Suprapubic skin (tissue), 4 donors: ENCODE results near the gene CD207. TPM values are rescaled to one million over a fixed set of nuclear protein-coding genes. Genes with fewer than 3 reads are reported as not detected.

Experiments used
- DNase-seq, 2 donors: peaks; one replicate each; pipeline ENCODE4 v3.0.0-alpha.2; 2019; ENCODE audit warnings: low spot score in 2 of 2
- H3K27ac ChIP-seq: fragments of 200-600 bp; sonication (generic); one replicate; pipeline ENCODE4 v1.5.1; 2019
- H3K27me3 ChIP-seq: fragments of 200-600 bp; sonication (generic); one replicate; pipeline ENCODE4 v1.5.1; 2019
- H3K36me3 ChIP-seq: fragments of 200-600 bp; sonication (generic); one replicate; pipeline ENCODE4 v1.5.1; 2019
- H3K4me1 ChIP-seq: fragments of 200-600 bp; sonication (generic); one replicate; pipeline ENCODE4 v1.5.1; 2019
- H3K4me3 ChIP-seq: fragments of 200-600 bp; sonication (generic); one replicate; pipeline ENCODE4 v1.5.1; 2019; ENCODE audit warnings: mild to moderate bottlenecking
- H3K9me3 ChIP-seq: fragments of 200-600 bp; sonication (generic); one replicate; pipeline ENCODE4 v1.5.1; 2019
- CTCF ChIP-seq, 2 donors: fragments of 200-600 bp in 1 of 2; fragments of 450-650 bp in 1 of 2; sonication (generic) in 1 of 2; IDR thresholded peaks; one replicate each; pipeline ENCODE4 v1.5.1; 2016 to 2019; ENCODE audit warnings: antibody characterized with exemption in 2 of 2, mild to moderate bottlenecking in 1 of 2, moderate library complexity in 1 of 2
- EP300 ChIP-seq: sonication (generic); formaldehyde crosslinking; IDR thresholded peaks from one replicate; pipeline ENCODE4 v1.6.1; 2017; ENCODE audit warnings: antibody characterized with exemption
- POLR2A ChIP-seq, 2 donors: fragments of 450-650 bp; IDR thresholded peaks; one replicate each; pipeline ENCODE4 v1.6.1; 2017; ENCODE audit warnings: antibody characterized with exemption in 2 of 2, mild to moderate bottlenecking in 2 of 2, moderate library complexity in 2 of 2
- POLR2AphosphoS5 ChIP-seq, 3 donors: sonication (generic); formaldehyde crosslinking; IDR thresholded peaks; one replicate each; pipeline ENCODE4 v1.6.1; 2017; ENCODE audit warnings: antibody characterized with exemption in 3 of 3
- WGBS: methylation state at CpG from one replicate; pipeline ENCODE4 v1.1.5; 2018; 5-methylcytosine and 5-hydroxymethylcytosine counted together
- total RNA-seq, 4 donors: library from RNA; depleted of rRNA; stranded (reverse); fragments of >200 nt; gene quantifications; one replicate each; pipeline ENCODE4 v1.1.0, GENCODE V29; 2016

CD207 gene
- total RNA-seq, 4 donors from 2014 or later = 25.4 to 81.3 (median 50.5) TPM

- no peak for TF ChIP-seq EP300
- no peak for TF ChIP-seq POLR2A (IDR thresholded peaks at IDR 0.05)
- TF ChIP-seq POLR2AphosphoS5 (IDR thresholded peaks at IDR 0.05) = no peak
- no peak for TF ChIP-seq CTCF (IDR thresholded peaks at IDR 0.05)
- Histone ChIP-seq H3K27ac (no peak overlapping the region), H3K4me1 (no peaks in the 10 kb centered on the region), H3K27me3 (peaks cover 10% of the 10 kb centered on the region), H3K36me3 (no peaks in the 10 kb centered on the region), H3K4me3 (no peak overlapping the region), H3K9me3 (no peaks in the 10 kb centered on the region)
- 76% methylated on average over 2 of the region's 2 CpGs for WGBS
- no peak for DNase-seq
These were observed 1.5 kb downstream of the CD207 start for GRCh38 chr2:70834106-70834505.

GRCh38 chr2:70833246-70833645, 2.4 kb downstream of the CD207 start:
- no peaks in the 10 kb centered on the region for H3K4me1 ChIP-seq
- no peak overlapping the region for H3K4me3 ChIP-seq
- WGBS = 58% methylated on average over 1 of the region's 1 CpG
- no peak for DNase-seq
- H3K27me3 ChIP-seq = peaks cover 10% of the 10 kb centered on the region
- no peaks in the 10 kb centered on the region for H3K9me3 ChIP-seq
- H3K27ac ChIP-seq = no peak overlapping the region
- no peaks in the 10 kb centered on the region for H3K36me3 ChIP-seq
- TF ChIP-seq POLR2A (IDR thresholded peaks at IDR 0.05) (no peak), POLR2AphosphoS5 (IDR thresholded peaks at IDR 0.05) (no peak), CTCF (IDR thresholded peaks at IDR 0.05) (no peak), EP300 (no peak)

GRCh38 chr2:70832386-70832785, 3.2 kb downstream of the CD207 start:
- no peak for DNase-seq
- H3K9me3 ChIP-seq = no peaks in the 10 kb centered on the region
- H3K4me3 ChIP-seq = no peak overlapping the region
- TF ChIP-seq POLR2AphosphoS5 (IDR thresholded peaks at IDR 0.05) (no peak), POLR2A (IDR thresholded peaks at IDR 0.05) (no peak), CTCF (IDR thresholded peaks at IDR 0.05) (no peak), EP300 (no peak)
- 93% methylated on average over 2 of the region's 2 CpGs for WGBS
- no peak overlapping the region for H3K27ac ChIP-seq
- no peaks in the 10 kb centered on the region for H3K4me1 ChIP-seq
- peaks cover 10% of the 10 kb centered on the region for H3K27me3 ChIP-seq
- no peaks in the 10 kb centered on the region for H3K36me3 ChIP-seq

GRCh38 chr2:70831861-70832260, 3.8 kb downstream of the CD207 start:
- Histone ChIP-seq H3K36me3 (no peaks in the 10 kb centered on the region), H3K27me3 (peaks cover 10% of the 10 kb centered on the region), H3K9me3 (no peaks in the 10 kb centered on the region), H3K27ac (no peak overlapping the region), H3K4me3 (no peak overlapping the region), H3K4me1 (no peaks in the 10 kb centered on the region)
- TF ChIP-seq EP300 = no peak
- no peak for TF ChIP-seq POLR2AphosphoS5 (IDR thresholded peaks at IDR 0.05)
- TF ChIP-seq CTCF (IDR thresholded peaks at IDR 0.05) = no peak
- TF ChIP-seq POLR2A (IDR thresholded peaks at IDR 0.05) = no peak
- 76% methylated on average over 4 of the region's 6 CpGs for WGBS
- no peak for DNase-seq

GRCh38 chr2:70830366-70830765, 5.2 kb downstream of the CD207 start:
- no peaks in the 10 kb centered on the region for H3K36me3 ChIP-seq

More at GRCh38 chr2:70830366-70830765, 5.2 kb downstream of the CD207 start:
- Histone ChIP-seq H3K27me3 (peaks cover 10% of the 10 kb centered on the region), H3K27ac (no peak overlapping the region), H3K9me3 (no peaks in the 10 kb centered on the region), H3K4me3 (no peak overlapping the region), H3K4me1 (no peaks in the 10 kb centered on the region)
- no peak for TF ChIP-seq CTCF (IDR thresholded peaks at IDR 0.05)
- no peak for TF ChIP-seq EP300
- no peak for TF ChIP-seq POLR2AphosphoS5 (IDR thresholded peaks at IDR 0.05)
- no peak for TF ChIP-seq POLR2A (IDR thresholded peaks at IDR 0.05)
- WGBS = 70% methylated on average over 5 of the region's 5 CpGs
- DNase-seq = no peak
